HepG2 (cell line): ENCODE results near the gene N4BP2L1. TPM values are rescaled to one million over a fixed set of nuclear protein-coding genes. Genes with fewer than 3 reads are reported as not detected.

Experiments
- AGO2 ChIP-seq: fragments of 200-400 bp; formaldehyde crosslinking; optimal IDR thresholded peaks from 2 replicates; pipeline ENCODE3; 2017; ENCODE audit warnings: mild to moderate bottlenecking, low read depth, low read length, moderate library complexity
- BATF2 ChIP-seq: sonication (generic); formaldehyde crosslinking; IDR thresholded peaks from 2 replicates; pipeline ENCODE4 v1.8.0; 2022; ENCODE audit warnings: mild to moderate bottlenecking, missing genetic modification reagents, moderate library complexity
- CHCHD3 ChIP-seq: sonication (generic); formaldehyde crosslinking; IDR thresholded peaks from 2 replicates; pipeline ENCODE4 v1.8.0; 2022; ENCODE audit warnings: mild to moderate bottlenecking, missing genetic modification reagents, moderate library complexity
- HNRNPL ChIP-seq: fragments of 200-400 bp; formaldehyde crosslinking; IDR thresholded peaks from 2 replicates; pipeline ENCODE4 v1.6.1; 2017; ENCODE audit warnings: mild to moderate bottlenecking, low read depth, low read length
- MXD4 ChIP-seq: IDR thresholded peaks from 2 replicates; pipeline ENCODE4 v1.6.1; 2016; ENCODE audit warnings: mild to moderate bottlenecking, missing biosample characterization, missing genetic modification reagents
- NFIC ChIP-seq: IDR thresholded peaks from 2 replicates; pipeline ENCODE4 v1.6.1; 2012; ENCODE audit warnings: mild to moderate bottlenecking, low read length, inconsistent platforms
- PAX8 ChIP-seq: sonication (generic); formaldehyde crosslinking; IDR thresholded peaks from 2 replicates; pipeline ENCODE4 v1.8.0; 2022; ENCODE audit warnings: mild to moderate bottlenecking, missing genetic modification reagents, borderline replicate concordance
- REXO4 ChIP-seq: sonication (generic); formaldehyde crosslinking; IDR thresholded peaks from 2 replicates; pipeline ENCODE4 v1.8.0; 2022; ENCODE audit warnings: missing genetic modification reagents, mild to moderate bottlenecking, borderline replicate concordance
- TEAD3 ChIP-seq: optimal IDR thresholded peaks from 2 replicates; pipeline ENCODE3; 2016; ENCODE audit warnings: borderline replicate concordance
- U2AF2 ChIP-seq: fragments of 200-400 bp; formaldehyde crosslinking; IDR thresholded peaks from 2 replicates; pipeline ENCODE4 v1.6.1; 2017; ENCODE audit warnings: low read depth, mild to moderate bottlenecking, low read length
- ZFP90 ChIP-seq: sonication (generic); formaldehyde crosslinking; IDR thresholded peaks from 2 replicates; pipeline ENCODE4 v1.8.0; 2022; ENCODE audit warnings: missing genetic modification reagents, mild to moderate bottlenecking, inconsistent platforms, borderline replicate concordance
- ZNF12 ChIP-seq: sonication (generic); formaldehyde crosslinking; IDR thresholded peaks from 2 replicates; pipeline ENCODE4 v1.5.0; 2020; ENCODE audit warnings: missing genetic modification reagents
- ZNF224 ChIP-seq: sonication (generic); formaldehyde crosslinking; IDR thresholded peaks from 2 replicates; pipeline ENCODE4 v1.5.0; 2020; ENCODE audit warnings: mild to moderate bottlenecking, missing genetic modification reagents
- ZNF234 ChIP-seq: sonication (generic); formaldehyde crosslinking; conservative IDR thresholded peaks from 2 replicates; pipeline ENCODE4 v1.5.1; 2020; ENCODE audit warnings: mild to moderate bottlenecking, missing genetic modification reagents
- ZNF329 ChIP-seq: sonication (generic); formaldehyde crosslinking; IDR thresholded peaks from 2 replicates; pipeline ENCODE4 v1.9.0; 2021; ENCODE audit warnings: low read depth, mild to moderate bottlenecking, missing genetic modification reagents
- ZNF441 ChIP-seq: sonication (generic); formaldehyde crosslinking; IDR thresholded peaks from 2 replicates; pipeline ENCODE4 v1.7.0; 2021; ENCODE audit warnings: missing genetic modification reagents, borderline replicate concordance
- ZNF737 ChIP-seq: sonication (generic); formaldehyde crosslinking; IDR thresholded peaks from 2 replicates; pipeline ENCODE4 v1.5.0; 2020; ENCODE audit warnings: missing genetic modification reagents, mild to moderate bottlenecking, borderline replicate concordance
- ZNF784 ChIP-seq: sonication (generic); formaldehyde crosslinking; IDR thresholded peaks from 2 replicates; pipeline ENCODE4 v1.5.1; 2020; ENCODE audit warnings: missing genetic modification reagents, mild to moderate bottlenecking, borderline replicate concordance
- ZNF83 ChIP-seq: sonication (generic); formaldehyde crosslinking; IDR thresholded peaks from 2 replicates; pipeline ENCODE4 v1.4.0; 2020; ENCODE audit warnings: missing genetic modification reagents, mild to moderate bottlenecking, borderline replicate concordance
- ZSCAN12 ChIP-seq: sonication (generic); formaldehyde crosslinking; IDR thresholded peaks from 2 replicates; pipeline ENCODE4 v1.9.0; 2021; ENCODE audit warnings: mild to moderate bottlenecking, missing genetic modification reagents
- ZSCAN29 ChIP-seq: sonication (generic); formaldehyde crosslinking; conservative IDR thresholded peaks from 2 replicates; pipeline ENCODE4 v1.4.0; 2020; ENCODE audit warnings: mild to moderate bottlenecking, missing genetic modification reagents
- polyA plus RNA-seq, 8 experiments: library from polyadenylated mRNA; depleted of rRNA in 3 of 8; stranded (reverse) in 7 of 8; unstranded in 1 of 8; fragments of >200 nt; fragmentation: Illumina TruSeq in 4 of 8; extraction: Trizol in 4 of 8; gene quantifications; 2 replicates each; pipeline versions ENCODE4 v1.2.1 to v1.2.3, GENCODE V29; 2011 to 2016; ENCODE audit warnings: low read depth in 4 of 8, missing spikeins in 1 of 8, mixed read lengths in 1 of 8; ENCODE audit not compliant: insufficient read depth in 1 of 8
- total RNA-seq, 5 experiments: library from RNA; depleted of rRNA; stranded (reverse); fragments of >200 nt; fragmentation: Illumina TruSeq; extraction: Trizol; gene quantifications; 2 replicates each; pipeline ENCODE4 v1.2.3, GENCODE V29; 2016; ENCODE audit warnings: low read depth in 1 of 5
- TF ChIP-seq, protein P1 (sequence below): sonication (generic); formaldehyde crosslinking; IDR thresholded peaks from 2 replicates; pipeline ENCODE4 v1.4.0; 2020; ENCODE audit warnings: mild to moderate bottlenecking, missing genetic modification reagents
- TF ChIP-seq, protein P2 (sequence below): sonication (generic); formaldehyde crosslinking; IDR thresholded peaks from 2 replicates; pipeline ENCODE4; 2020; ENCODE audit warnings: missing genetic modification reagents, mild to moderate bottlenecking, borderline replicate concordance
- TF ChIP-seq, protein P3 (sequence below): sonication (generic); formaldehyde crosslinking; IDR thresholded peaks from 2 replicates; pipeline ENCODE4 v1.8.0; 2022; ENCODE audit warnings: missing genetic modification reagents, mild to moderate bottlenecking, borderline replicate concordance
- TF ChIP-seq, protein P4 (sequence below): sonication (generic); formaldehyde crosslinking; IDR thresholded peaks from 2 replicates; pipeline ENCODE4 v1.5.0; 2020; ENCODE audit warnings: missing genetic modification reagents

The N4BP2L1 gene
- total and polyA plus RNA-seq, 2 of the 13 experiments (the other 11 are each of a cell fraction or from before 2014, with no cell fraction given): 13.2 to 34.5 TPM

GRCh38 chr13:32455594-32455903 is 27.6 kb upstream of the N4BP2L1 start (continued):
- TF ChIP-seq, protein P1, sequence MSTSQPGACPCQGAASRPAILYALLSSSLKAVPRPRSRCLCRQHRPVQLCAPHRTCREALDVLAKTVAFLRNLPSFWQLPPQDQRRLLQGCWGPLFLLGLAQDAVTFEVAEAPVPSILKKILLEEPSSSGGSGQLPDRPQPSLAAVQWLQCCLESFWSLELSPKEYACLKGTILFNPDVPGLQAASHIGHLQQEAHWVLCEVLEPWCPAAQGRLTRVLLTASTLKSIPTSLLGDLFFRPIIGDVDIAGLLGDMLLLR (CRISPR knock-in tag): 0 out of 2 replicates have a peak, but pooled peaks have one; percentile 7
- no peak for TF ChIP-seq ZNF784 (CRISPR knock-in tag)
- no peak for TF ChIP-seq ZFP90 (CRISPR knock-in tag)
- TF ChIP-seq, protein P2, sequence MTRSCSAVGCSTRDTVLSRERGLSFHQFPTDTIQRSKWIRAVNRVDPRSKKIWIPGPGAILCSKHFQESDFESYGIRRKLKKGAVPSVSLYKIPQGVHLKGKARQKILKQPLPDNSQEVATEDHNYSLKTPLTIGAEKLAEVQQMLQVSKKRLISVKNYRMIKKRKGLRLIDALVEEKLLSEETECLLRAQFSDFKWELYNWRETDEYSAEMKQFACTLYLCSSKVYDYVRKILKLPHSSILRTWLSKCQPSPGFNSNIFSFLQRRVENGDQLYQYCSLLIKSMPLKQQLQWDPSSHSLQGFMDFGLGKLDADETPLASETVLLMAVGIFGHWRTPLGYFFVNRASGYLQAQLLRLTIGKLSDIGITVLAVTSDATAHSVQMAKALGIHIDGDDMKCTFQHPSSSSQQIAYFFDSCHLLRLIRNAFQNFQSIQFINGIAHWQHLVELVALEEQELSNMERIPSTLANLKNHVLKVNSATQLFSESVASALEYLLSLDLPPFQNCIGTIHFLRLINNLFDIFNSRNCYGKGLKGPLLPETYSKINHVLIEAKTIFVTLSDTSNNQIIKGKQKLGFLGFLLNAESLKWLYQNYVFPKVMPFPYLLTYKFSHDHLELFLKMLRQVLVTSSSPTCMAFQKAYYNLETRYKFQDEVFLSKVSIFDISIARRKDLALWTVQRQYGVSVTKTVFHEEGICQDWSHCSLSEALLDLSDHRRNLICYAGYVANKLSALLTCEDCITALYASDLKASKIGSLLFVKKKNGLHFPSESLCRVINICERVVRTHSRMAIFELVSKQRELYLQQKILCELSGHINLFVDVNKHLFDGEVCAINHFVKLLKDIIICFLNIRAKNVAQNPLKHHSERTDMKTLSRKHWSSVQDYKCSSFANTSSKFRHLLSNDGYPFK (CRISPR knock-in tag): no peak
- no peak for TF ChIP-seq ZNF234 (CRISPR knock-in tag)
- no peak for TF ChIP-seq BATF2 (CRISPR knock-in tag)
- no peak for TF ChIP-seq AGO2
- no peak for TF ChIP-seq ZNF441 (CRISPR knock-in tag)
- TF ChIP-seq ZSCAN29 (CRISPR knock-in tag): no peak
- 0 out of 2 replicates have a peak, but pooled peaks have one; percentile 2 for TF ChIP-seq ZNF12
- TF ChIP-seq PAX8: no peak
- no peak for TF ChIP-seq U2AF2
- TF ChIP-seq ZNF83 (CRISPR knock-in tag): no peak
- 0 out of 2 replicates have a peak, but pooled peaks have one; percentile 42 for TF ChIP-seq ZNF737 (CRISPR knock-in tag)
- TF ChIP-seq, protein P3, sequence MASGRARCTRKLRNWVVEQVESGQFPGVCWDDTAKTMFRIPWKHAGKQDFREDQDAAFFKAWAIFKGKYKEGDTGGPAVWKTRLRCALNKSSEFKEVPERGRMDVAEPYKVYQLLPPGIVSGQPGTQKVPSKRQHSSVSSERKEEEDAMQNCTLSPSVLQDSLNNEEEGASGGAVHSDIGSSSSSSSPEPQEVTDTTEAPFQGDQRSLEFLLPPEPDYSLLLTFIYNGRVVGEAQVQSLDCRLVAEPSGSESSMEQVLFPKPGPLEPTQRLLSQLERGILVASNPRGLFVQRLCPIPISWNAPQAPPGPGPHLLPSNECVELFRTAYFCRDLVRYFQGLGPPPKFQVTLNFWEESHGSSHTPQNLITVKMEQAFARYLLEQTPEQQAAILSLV (CRISPR knock-in tag): 0 out of 2 replicates have a peak, but pooled peaks have one; percentile 27
- TF ChIP-seq MXD4 (CRISPR knock-in tag): no peak
- TF ChIP-seq TEAD3: no peak
- TF ChIP-seq REXO4 (CRISPR knock-in tag): no peak
- no peak; the same call in 1 of the 2 replicates for TF ChIP-seq HNRNPL
- no peak for TF ChIP-seq NFIC
- TF ChIP-seq ZNF329: no peak
- TF ChIP-seq, protein P4, sequence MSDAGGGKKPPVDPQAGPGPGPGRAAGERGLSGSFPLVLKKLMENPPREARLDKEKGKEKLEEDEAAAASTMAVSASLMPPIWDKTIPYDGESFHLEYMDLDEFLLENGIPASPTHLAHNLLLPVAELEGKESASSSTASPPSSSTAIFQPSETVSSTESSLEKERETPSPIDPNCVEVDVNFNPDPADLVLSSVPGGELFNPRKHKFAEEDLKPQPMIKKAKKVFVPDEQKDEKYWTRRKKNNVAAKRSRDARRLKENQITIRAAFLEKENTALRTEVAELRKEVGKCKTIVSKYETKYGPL (CRISPR knock-in tag): no peak
- no peak for TF ChIP-seq ZNF224 (CRISPR knock-in tag)
- no peak for TF ChIP-seq CHCHD3 (CRISPR knock-in tag)
- TF ChIP-seq ZSCAN12 (CRISPR knock-in tag): no peak
